Adipose tissue (tissue), 3 donors: ENCODE measurements around the gene TINAGL1. TPM values are rescaled to one million over a fixed set of nuclear protein-coding genes. Genes with fewer than 3 reads are reported as not detected.

Experiments used
- H3K27ac ChIP-seq: one replicate; pipeline ENCODE4 v1.5.1; 2013; ENCODE audit warnings: low read depth, low read length
- WGBS, 3 donors: extraction: QIAGEN DNeasy Blood & Tissue Kit; methylation state at CpG; one replicate each; pipeline ENCODE4 v1.1.7; 2013; 5-methylcytosine and 5-hydroxymethylcytosine counted together
- polyA plus RNA-seq, 3 donors: library from polyadenylated mRNA; stranded (reverse); fragments of 200-250 nt; gene quantifications; one replicate each; pipeline ENCODE4 v1.2.3, GENCODE V29; 2013
- donor health status: healthy with polysubstance abuse.
- donor health status: Bipolar disorder and iron deficiency.
- donor health status: healthy.

TINAGL1 gene, protein sequence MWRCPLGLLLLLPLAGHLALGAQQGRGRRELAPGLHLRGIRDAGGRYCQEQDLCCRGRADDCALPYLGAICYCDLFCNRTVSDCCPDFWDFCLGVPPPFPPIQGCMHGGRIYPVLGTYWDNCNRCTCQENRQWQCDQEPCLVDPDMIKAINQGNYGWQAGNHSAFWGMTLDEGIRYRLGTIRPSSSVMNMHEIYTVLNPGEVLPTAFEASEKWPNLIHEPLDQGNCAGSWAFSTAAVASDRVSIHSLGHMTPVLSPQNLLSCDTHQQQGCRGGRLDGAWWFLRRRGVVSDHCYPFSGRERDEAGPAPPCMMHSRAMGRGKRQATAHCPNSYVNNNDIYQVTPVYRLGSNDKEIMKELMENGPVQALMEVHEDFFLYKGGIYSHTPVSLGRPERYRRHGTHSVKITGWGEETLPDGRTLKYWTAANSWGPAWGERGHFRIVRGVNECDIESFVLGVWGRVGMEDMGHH
- polyA plus RNA-seq: 100 to 1,000 TPM in 2 of 3 donors, 10 to 100 TPM in 1; 33.7 to 190 (median 143) TPM

GRCh38 chr1:31576201-31576669, at the start of gene TINAGL1:
Gene TINAGL1, plus strand, starts transcription at chr1:31576515. Its CDS starts 634 bp downstream, at chr1:31577149.
- H3K27ac ChIP-seq: no peak within 1 kb of the TSS
- 12 to 17% (median 12%) methylated on average over 25 of the region's 25 CpGs for WGBS, 3 donors

DNA sequence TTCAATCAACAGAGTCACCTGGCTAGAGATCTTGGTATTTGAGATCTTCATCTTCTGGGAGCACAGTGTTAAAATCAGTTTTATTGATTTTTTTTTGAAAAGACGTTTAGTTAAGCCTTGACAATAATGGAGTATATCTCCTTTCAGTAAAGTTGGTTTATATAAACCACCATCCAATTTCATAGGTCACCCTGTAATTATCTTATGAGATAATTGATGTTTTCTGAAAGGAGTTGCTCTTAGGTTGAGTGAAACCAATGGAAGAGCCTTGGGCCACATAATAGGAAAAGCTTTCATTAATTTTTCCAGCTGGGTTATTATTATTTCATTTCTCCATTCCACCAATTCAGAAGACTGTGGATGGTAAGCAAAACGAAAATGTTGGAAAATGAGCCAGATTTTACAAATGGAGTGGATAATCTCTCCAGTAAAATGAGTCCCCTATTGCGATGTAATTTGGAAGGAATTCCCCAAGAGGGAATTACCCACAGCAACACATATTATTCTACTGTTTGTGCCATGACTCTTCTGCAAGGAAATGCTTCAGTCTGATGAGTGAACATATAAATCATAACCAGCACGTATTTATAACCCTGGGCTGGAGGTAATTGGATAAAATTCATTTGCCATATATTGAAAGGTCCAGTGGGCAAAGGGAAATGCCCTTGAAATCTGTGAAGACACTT, 46.2 kb upstream of the TINAGL1 start:
- WGBS, 3 donors: 40 to 53% (median 51%) methylated on average over 4 of the region's 4 CpGs
- no peak overlapping the region for H3K27ac ChIP-seq

DNA sequence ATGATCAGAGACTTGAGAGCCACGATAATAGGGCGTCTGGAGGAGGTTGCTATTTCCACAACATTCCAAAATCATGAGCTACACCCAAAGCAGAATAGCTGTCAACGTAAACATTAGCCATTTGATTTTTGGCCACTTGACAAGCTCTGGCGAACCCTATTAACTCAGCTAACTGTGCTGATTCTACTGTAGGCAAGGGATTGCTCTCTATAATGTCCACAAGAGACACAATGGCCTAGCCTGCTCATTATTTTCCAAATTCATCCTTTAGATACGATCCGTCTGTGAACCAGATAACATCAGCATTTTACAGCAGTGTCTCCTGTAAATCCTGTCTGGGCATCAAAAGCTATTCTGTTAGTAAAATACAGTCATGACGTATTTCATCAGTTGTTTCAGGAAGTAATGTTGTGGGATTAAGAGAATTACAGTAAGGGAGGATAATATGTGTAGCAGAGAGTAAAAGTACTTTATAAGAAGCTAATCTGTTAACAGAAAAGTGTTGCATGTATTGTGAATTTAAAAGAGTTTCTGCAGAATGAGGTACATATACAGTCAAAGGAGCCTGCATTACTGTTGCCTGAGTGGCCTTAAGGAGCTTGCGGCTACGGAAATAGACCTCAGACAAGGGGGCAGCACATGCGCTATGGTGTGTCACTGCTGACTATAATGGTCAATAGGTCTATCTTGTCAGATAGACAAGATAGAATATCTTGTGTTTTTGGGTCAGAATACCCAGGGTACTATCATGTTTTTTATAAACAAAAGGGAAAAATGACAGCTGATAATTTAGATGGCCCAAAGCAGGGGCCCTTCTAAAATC, 44.9 kb upstream of the TINAGL1 start:
- no peak overlapping the region for H3K27ac ChIP-seq
- 61 to 79% (median 67%) methylated on average over 10 of the region's 10 CpGs for WGBS, 3 donors

DNA sequence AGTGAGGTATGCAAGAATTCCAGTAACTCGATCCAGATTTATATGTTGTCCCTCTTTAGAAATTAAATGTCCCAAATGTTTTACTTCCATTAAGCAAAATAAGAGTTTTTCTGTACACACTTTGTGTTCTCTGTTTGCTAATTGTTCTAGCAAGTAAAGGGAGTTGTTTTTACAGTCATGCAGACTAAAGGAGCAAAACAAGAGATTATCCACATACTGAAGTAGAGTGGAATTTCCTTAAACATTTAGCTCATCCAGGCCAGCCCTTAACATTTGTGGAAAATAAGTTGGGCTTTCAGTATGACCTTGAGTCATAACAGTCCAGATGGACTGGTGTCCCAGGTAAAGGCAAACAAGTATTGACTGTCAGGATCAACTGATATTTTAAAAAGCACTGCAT, 44.1 kb upstream of the TINAGL1 start:
- 70 to 82% (median 71%) methylated on average over 1 of the region's 1 CpG for WGBS, 3 donors
- H3K27ac ChIP-seq: no peak overlapping the region

DNA sequence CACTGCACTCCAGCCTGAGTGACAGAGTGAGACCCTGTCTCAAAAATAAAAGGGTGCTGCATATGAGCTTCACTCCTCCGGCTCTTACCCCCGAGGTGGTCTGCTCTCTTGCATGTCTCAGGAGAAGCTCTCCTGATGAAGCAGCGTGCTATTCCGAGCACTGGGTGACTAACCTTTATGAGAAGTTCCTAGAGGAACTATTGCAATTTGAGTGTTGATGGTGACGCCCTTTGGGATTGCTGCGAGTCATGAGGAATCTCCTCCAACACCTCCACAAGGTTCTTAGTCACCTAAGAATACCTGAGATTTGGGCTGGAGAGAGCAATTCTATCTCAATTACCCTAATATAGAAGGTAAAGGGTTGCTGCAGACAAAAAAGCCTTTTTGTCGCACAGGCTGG, 40.8 kb upstream of the TINAGL1 start:
- 85 to 93% (median 90%) methylated on average over 7 of the region's 7 CpGs for whole genome bisulfite sequencing, 3 donors
- H3K27ac ChIP-seq: no peak overlapping the region

DNA sequence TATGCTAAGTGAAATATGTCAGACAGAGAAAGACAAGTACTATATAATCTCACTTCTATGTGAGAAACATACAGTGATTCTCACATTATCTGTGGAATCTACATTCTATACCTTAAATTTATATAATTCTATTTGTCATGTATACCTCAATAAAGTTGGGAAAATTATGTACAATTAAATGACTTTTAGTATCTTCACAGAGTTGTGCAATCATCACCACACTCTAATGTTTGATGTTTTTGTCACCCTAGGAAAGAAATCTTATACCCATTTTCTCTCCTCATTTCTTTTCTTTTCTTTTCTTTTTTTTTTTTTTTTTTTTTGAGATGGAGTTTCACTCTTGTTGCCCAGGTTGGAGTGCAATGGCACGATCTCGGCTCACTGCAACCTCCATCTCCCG, 37.0 kb upstream of the TINAGL1 start:
- WGBS, 3 donors: 93 to 97% (median 94%) methylated on average over 3 of the region's 3 CpGs
- no peak overlapping the region for H3K27ac ChIP-seq

DNA sequence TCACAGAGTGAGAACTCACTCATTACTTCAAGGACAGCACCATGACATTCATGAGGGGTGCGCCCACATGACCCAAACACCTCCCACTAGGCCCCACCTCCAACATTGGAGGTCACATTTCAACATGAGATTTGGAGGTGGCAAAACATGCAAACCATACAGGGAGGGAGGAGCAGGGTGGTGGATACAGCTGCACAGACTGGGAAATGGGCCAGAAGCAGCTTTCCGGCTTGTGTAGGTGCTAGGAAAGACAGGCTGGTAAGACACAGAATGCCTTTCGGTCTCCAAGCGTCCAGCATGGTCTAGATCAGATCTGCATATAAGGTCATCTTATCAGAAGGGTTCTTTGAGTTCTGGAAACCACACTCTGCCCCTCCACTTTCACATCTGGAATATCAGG, 35.1 kb upstream of the TINAGL1 start:
- 76 to 90% (median 79%) methylated on average over 4 of the region's 4 CpGs for WGBS, 3 donors
- H3K27ac ChIP-seq: no peak overlapping the region

DNA sequence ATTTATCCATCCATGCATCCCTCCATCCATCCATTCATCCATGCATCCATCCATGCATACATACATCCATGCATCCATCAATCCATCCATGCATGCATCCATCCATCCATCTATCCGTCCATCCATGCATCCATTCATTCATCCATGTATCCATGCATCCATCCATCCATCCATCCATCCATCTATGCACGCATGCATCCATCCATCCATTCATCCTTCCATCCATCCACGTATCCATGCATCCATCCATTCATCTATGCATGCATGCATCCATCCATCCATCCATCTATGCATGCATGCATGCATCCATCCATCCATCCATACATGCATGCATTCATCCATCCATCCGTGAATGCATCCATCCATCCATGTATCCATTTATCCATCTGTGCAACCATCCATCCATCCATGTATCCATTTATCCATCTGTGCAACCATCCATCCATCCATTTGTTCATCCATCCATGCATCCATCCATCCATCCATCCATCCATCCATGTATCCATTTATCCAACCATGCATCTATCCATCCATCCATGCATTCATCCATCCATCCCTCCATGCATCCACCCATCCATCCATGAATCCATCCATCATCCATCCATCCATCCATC, 30.3 kb upstream of the TINAGL1 start:
- 76 to 91% (median 90%) methylated on average over 4 of the region's 4 CpGs for WGBS, 3 donors
- no peak overlapping the region for H3K27ac ChIP-seq

DNA sequence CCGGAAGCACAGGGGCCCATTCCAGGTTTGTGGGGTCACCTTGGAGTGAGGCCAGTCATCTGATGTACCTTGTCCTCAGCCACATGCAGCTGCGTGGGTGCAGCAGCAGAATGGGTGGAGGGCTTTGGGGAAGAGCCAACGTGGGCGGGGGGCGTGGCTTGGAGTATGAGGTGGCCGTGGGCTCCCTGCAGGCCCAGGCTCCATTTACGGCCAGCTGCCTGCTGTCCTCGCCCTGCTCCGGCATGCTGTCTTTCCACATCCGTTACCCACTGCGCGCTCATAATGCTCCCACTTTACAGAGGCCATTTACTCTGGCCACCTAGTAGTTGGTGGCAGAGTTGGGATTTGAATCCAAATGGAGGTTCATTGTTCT, 27.8 kb upstream of the TINAGL1 start:
- WGBS, 3 donors: 31 to 47% (median 32%) methylated on average over 12 of the region's 12 CpGs
- H3K27ac ChIP-seq: no peak overlapping the region

GRCh38 chr1:31548907-31549808, 27.2 kb upstream of the TINAGL1 start:
- 2 to 5% (median 4%) methylated on average over 24 of the region's 24 CpGs for WGBS, 3 donors
- no peak overlapping the region for H3K27ac ChIP-seq

DNA sequence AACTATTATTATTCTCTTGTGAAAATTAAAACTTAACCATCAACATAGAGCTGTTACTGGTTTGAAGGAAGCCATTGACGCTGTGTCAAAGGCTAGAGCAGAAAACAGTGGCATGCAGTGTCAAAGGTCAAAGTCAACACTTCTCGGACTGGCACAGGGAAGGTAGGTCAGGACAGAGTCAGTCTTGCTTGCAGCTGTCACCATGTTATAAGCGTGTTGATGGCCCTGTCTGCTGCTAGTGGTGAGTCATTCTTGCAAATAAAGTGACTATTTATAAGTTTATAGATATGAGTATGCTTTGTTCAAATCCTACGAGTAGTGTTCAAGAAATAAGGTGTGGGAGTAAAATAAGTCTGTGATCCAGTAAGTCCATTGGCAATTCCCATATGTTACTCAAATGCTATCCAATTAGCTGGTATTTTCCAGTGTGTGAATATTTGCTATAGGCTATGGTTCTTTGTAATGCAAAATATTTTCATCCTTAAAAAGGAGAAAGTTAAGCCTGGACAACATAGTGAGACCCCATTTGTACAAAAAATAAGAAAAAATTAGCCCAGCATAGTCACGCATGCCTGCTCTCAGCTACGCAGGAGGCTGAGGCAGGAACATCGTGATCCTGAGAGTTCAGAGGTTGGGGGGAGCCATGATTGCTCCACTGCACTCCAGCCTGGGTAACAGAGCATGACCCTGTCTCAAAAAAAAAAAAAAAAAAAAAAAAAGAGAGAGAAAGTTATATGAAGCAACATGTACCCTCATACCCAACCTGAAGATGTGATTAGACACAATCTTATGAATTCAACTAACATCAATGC, 26.3 kb upstream of the TINAGL1 start:
- no peak overlapping the region for H3K27ac ChIP-seq
- WGBS, 3 donors: 52 to 62% (median 57%) methylated on average over 7 of the region's 7 CpGs

- 83 to 94% (median 93%) methylated on average over 1 of the region's 1 CpG for WGBS, 3 donors
- H3K27ac ChIP-seq: no peak overlapping the region
Measured at GRCh38 chr1:31551208-31551607, 25.1 kb upstream of the TINAGL1 start.

DNA sequence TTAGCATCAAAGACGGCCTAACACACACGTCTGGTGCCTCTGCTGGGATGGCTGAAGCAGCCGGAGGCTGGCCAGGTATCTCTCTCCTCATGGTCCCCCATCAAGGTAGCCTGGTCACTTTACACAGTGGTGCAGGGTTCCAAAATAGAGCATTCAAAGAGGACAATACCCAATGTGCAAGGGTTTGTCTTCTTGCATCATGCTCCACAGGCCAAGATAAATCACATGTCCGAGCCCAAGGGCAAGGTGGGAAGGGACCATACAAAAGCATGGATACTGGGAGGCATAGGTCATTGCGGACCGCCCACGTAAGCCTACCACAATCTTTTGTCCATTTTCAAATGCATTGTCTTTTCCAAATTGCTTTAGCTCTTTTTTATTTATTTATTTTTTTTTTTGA, 23.8 kb upstream of the TINAGL1 start:
- H3K27ac ChIP-seq: no peak overlapping the region
- 91 to 93% (median 92%) methylated on average over 7 of the region's 7 CpGs for WGBS, 3 donors

DNA sequence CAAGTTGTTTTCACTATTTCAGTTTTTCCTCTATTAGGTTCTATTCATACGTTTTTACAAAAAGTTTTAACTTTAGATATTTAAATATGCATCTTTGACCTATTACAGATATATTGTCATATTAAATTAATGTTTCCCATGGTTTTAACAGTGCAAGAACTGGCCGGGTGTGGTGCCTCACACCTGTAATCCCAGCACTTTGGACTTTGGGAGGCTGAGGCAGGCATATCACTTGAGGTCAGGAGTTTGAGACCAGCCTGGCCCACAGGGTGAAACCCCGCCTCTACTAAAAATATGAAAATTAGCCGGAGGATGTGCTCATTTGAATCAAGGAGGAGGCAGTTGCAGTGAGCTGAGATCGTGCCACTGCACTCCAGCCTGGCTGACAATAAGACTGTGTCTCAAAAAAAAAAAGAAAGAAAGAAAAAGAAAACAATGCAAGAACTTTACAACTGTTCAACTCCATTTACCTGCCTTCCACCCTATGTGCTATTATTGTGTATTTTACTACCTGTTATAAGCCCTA, 19.8 kb upstream of the TINAGL1 start:
- no peak overlapping the region for H3K27ac ChIP-seq
- 78 to 84% (median 79%) methylated on average over 5 of the region's 5 CpGs for WGBS, 3 donors

DNA sequence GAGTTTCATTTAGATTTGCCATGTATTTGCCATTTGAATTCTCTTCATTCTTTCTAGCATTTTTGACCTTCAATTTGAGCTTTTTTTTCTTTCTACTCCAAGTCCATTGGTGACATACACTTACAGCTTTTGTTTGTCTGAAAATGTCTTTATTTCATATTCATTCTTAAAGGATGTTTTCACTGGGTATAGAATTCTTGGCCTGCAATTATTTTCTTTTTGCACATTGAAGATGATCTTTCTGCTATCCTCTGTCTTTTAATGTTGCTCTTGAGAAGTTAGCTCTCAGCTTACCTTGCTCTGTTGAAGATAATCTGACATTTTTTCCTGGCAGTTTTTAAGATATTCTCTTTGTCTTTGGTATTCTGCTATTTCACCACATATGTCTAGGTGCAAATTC, 16.6 kb upstream of the TINAGL1 start:
- H3K27ac ChIP-seq: no peak overlapping the region

DNA sequence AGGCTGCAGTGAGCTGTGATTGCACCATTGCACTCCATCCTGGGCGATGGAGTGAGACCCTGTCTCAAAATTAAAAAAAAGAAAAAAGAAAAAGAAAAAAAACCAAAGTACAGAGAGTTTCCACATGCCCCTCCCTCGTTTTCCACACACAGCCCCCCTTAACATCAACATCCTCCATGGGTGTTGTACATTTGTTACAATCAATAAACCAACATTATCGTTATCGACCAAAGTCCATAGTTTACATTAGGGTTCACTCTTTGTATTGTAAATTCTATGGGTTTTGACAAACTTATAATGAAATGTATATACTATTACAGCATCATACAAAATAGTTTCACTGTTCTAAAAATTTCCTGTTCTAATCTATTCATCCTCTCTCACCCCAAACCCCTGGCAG, 15.9 kb upstream of the TINAGL1 start:
- no peak overlapping the region for H3K27ac ChIP-seq
- WGBS, 3 donors: 65 to 84% (median 79%) methylated on average over 4 of the region's 4 CpGs
